BE2C (cell line): Measurements from ENCODE around the gene FGFBP2. TPM values are rescaled to one million over a fixed set of nuclear protein-coding genes. Genes with fewer than 3 reads are reported as not detected.

Experiments used
- DNase-seq: peaks from one replicate; pipeline ENCODE4 v3.0.0-alpha.2; 2020
- H3K27me3 ChIP-seq: fragments of 250-450 bp; sonication (Bioruptor Pico); 2 replicates; pipeline ENCODE4 v1.5.1; 2020; ENCODE audit warnings: mild to moderate bottlenecking
- H3K36me3 ChIP-seq: fragments of 250-450 bp; sonication (Bioruptor Pico); 2 replicates; pipeline ENCODE4 v1.5.1; 2020; ENCODE audit warnings: mild to moderate bottlenecking
- H3K4me1 ChIP-seq: fragments of 250-450 bp; sonication (Bioruptor Pico); 2 replicates; pipeline ENCODE4 v1.5.1; 2020
- H3K4me3 ChIP-seq: 2 replicates; pipeline ENCODE4 v1.5.1; 2011; ENCODE audit warnings: low read depth, low read length
- H3K9me3 ChIP-seq: fragments of 250-450 bp; sonication (Bioruptor Pico); 2 replicates; pipeline ENCODE4 v1.5.1; 2020
- CTCF ChIP-seq: IDR thresholded peaks from 2 replicates; pipeline ENCODE4 v1.5.1; 2012; ENCODE audit warnings: mild to moderate bottlenecking, low read depth, low read length
- polyA plus RNA-seq: library from polyadenylated mRNA; unstranded; fragments of >200 nt; gene quantifications from one replicate; pipeline ENCODE4 v1.2.1, GENCODE V29; 2012; ENCODE audit warnings: low read depth, missing spikeins; ENCODE audit not compliant: insufficient read length, insufficient read depth

FGFBP2 gene
- polyA plus RNA-seq, result not detected

GRCh38 chr4:15963001-15963451 lies at the start of gene FGFBP2:
Gene FGFBP2, minus strand, starts transcription at chr4:15963175. Its CDS starts 46 bp downstream, at chr4:15963129.
- peak; percentile 77 for TF ChIP-seq CTCF
- Histone ChIP-seq H3K4me1 (no peaks in the 10 kb centered on the region), H3K4me3 (no peak within 1 kb of the TSS), H3K9me3 (no peaks in the 10 kb centered on the region), H3K27me3 (no peaks in the 10 kb centered on the region), H3K36me3 (no peaks in the 10 kb centered on the region)
- DNase-seq, result peak; percentile 73

GRCh38 chr4:16011173-16011572 lies 48.2 kb upstream of the FGFBP2 start:
- Histone ChIP-seq H3K4me3 (no peak overlapping the region), H3K27me3 (no peaks in the 10 kb centered on the region), H3K9me3 (no peaks in the 10 kb centered on the region; the same call in 1 of the 2 replicates), H3K4me1 (peaks cover 27% of the 10 kb centered on the region), H3K36me3 (no peaks in the 10 kb centered on the region)
- no peak for DNase-seq
- no peak for TF ChIP-seq CTCF

GRCh38 chr4:16009153-16009552 lies 46.2 kb upstream of the FGFBP2 start:
- no peak for DNase-seq
- Histone ChIP-seq H3K9me3 (no peaks in the 10 kb centered on the region), H3K36me3 (no peaks in the 10 kb centered on the region), H3K4me1 (peaks cover 27% of the 10 kb centered on the region), H3K4me3 (no peak overlapping the region), H3K27me3 (no peaks in the 10 kb centered on the region)
- no peak for TF ChIP-seq CTCF

GRCh38 chr4:16007471-16008095 lies 44.6 kb upstream of the FGFBP2 start:
- TF ChIP-seq CTCF, result no peak
- peaks cover 27% of the 10 kb centered on the region for H3K4me1 ChIP-seq
- no peaks in the 10 kb centered on the region for H3K27me3 ChIP-seq
- no peaks in the 10 kb centered on the region for H3K36me3 ChIP-seq
- H3K9me3 ChIP-seq, result no peaks in the 10 kb centered on the region
- H3K4me3 ChIP-seq, result no peak overlapping the region
- peak; percentile 38 for DNase-seq

- Histone ChIP-seq H3K27me3 (no peaks in the 10 kb centered on the region), H3K4me1 (peaks cover 27% of the 10 kb centered on the region), H3K9me3 (no peaks in the 10 kb centered on the region), H3K4me3 (no peak overlapping the region), H3K36me3 (no peaks in the 10 kb centered on the region)
- DNase-seq, result no peak
- TF ChIP-seq CTCF, result no peak
Measured at GRCh38 chr4:16006771-16007446, 43.9 kb upstream of the FGFBP2 start.

- DNase-seq, result no peak
Measured at GRCh38 chr4:16005676-16006075, 42.7 kb upstream of the FGFBP2 start.

More at GRCh38 chr4:16005676-16006075, 42.7 kb upstream of the FGFBP2 start:
- TF ChIP-seq CTCF, result no peak
- Histone ChIP-seq H3K27me3 (no peaks in the 10 kb centered on the region), H3K9me3 (no peaks in the 10 kb centered on the region), H3K4me3 (no peak overlapping the region), H3K36me3 (no peaks in the 10 kb centered on the region), H3K4me1 (peaks cover 30% of the 10 kb centered on the region)
